Gastrocnemius medialis (tissue), 4 donors: ENCODE results near the gene MAML2.

Experiments used
- CTCF ChIP-seq, 5 experiments: fragments of 450-650 bp in 3 of 5; fragments of 200-600 bp in 2 of 5; sonication (generic) in 2 of 5; IDR thresholded peaks in 4 of 5; conservative IDR thresholded peaks in 1 of 5; 1 replicate in 4 of 5; 2 replicates in 1 of 5; pipeline ENCODE4 v1.5.1; 2016 to 2019; ENCODE audit warnings: antibody characterized with exemption in 5 of 5, mild to moderate bottlenecking in 3 of 5, moderate library complexity in 3 of 5
- POLR2A ChIP-seq, 2 donors: fragments of 450-650 bp; IDR thresholded peaks; one replicate each; pipeline ENCODE4 v1.6.1; 2017; ENCODE audit warnings: antibody characterized with exemption in 2 of 2, mild to moderate bottlenecking in 2 of 2, moderate library complexity in 2 of 2

GRCh38 chr11:96376796-96377195, 33.8 kb upstream of the MAML2 start:
- TF ChIP-seq CTCF (IDR thresholded peaks at IDR 0.05 in 4 of 5, conservative IDR thresholded peaks at IDR 0.05 in 1 of 5) (no peak), POLR2A (IDR thresholded peaks at IDR 0.05) (no peak)
